NB4 (cell line): ENCODE results near the gene RBM33.
A peak's percentile ranks its signal among the peaks of the same experiment; 100 is the strongest.

ENCODE experiments used
- DNase-seq: peaks from one replicate; pipeline ENCODE4 v3.0.0; 2010; ENCODE audit warnings: low read depth
- H3K4me3 ChIP-seq: one replicate; pipeline ENCODE4 v1.5.1; 2011; ENCODE audit warnings: mild to moderate bottlenecking, low read depth, low read length, moderate library complexity
- CTCF ChIP-seq: IDR thresholded peaks from one replicate; pipeline ENCODE4 v1.5.1; 2012; ENCODE audit warnings: low read depth, low read length
- MAX ChIP-seq: IDR thresholded peaks from 2 replicates; pipeline ENCODE4 v1.6.1; 2011; ENCODE audit warnings: low read depth, low read length
- MYC ChIP-seq: IDR thresholded peaks from 2 replicates; pipeline ENCODE4 v1.6.1; 2011; ENCODE audit warnings: low read depth, low read length
- POLR2A ChIP-seq: IDR thresholded peaks from 2 replicates; pipeline ENCODE4 v1.6.1; 2011; ENCODE audit warnings: mild to moderate bottlenecking; ENCODE audit not compliant: insufficient read length; ENCODE audit errors: extremely low read depth

Gene RBM33

GRCh38 chr7:155785536-155785935 is 141.1 kb downstream of the RBM33 start:
- no peak overlapping the region for H3K4me3 ChIP-seq
- no peak for DNase-seq
- TF ChIP-seq POLR2A (no peak), CTCF (no peak), MAX (no peak), MYC (no peak)

- TF ChIP-seq CTCF (no peak), MYC (no peak)
Observed at GRCh38 chr7:155786491-155786890, 142.0 kb downstream of the RBM33 start.

GRCh38 chr7:155787171-155787851 is 142.8 kb downstream of the RBM33 start:
- H3K4me3 ChIP-seq = peak overlapping the region; percentile 22
- peak; percentile 42 for DNase-seq
- TF ChIP-seq CTCF = no peak
- no peak for TF ChIP-seq MYC
- TF ChIP-seq MAX = no peak
- TF ChIP-seq POLR2A = no peak

More at GRCh38 chr7:155786491-155786890, 142.0 kb downstream of the RBM33 start:
- no peak overlapping the region for H3K4me3 ChIP-seq
- DNase-seq = no peak

- DNase-seq = no peak
- no peak for TF ChIP-seq POLR2A
- no peak for TF ChIP-seq MYC
- no peak for TF ChIP-seq CTCF
- TF ChIP-seq MAX = no peak
- no peak overlapping the region for H3K4me3 ChIP-seq
Observed at GRCh38 chr7:155788616-155789000, 144.1 kb downstream of the RBM33 start.

GRCh38 chr7:155789001-155789725 is 144.7 kb downstream of the RBM33 start:
- no peak overlapping the region for H3K4me3 ChIP-seq
- TF ChIP-seq MAX (no peak), MYC (no peak), POLR2A (no peak), CTCF (no peak)
- DNase-seq = no peak

GRCh38 chr7:155790666-155791065 is 146.2 kb downstream of the RBM33 start:
- no peak overlapping the region for H3K4me3 ChIP-seq
- DNase-seq = no peak
- no peak for TF ChIP-seq CTCF
- TF ChIP-seq MAX = no peak
- no peak for TF ChIP-seq MYC
- TF ChIP-seq POLR2A = no peak
